Trophoblast cell (in vitro differentiated cells and primary cell): Measurements from ENCODE around the gene LIMK1.
A peak's percentile ranks its signal among the peaks of the same experiment; 100 is the strongest.
"Not testable (repeated sequence)": the region's sequence is repeated elsewhere in the genome, so short reads cannot be mapped to it uniquely, and the experiment has no call there.

Experiments used
- DNase-seq, 2 donors: peaks; one replicate each; pipeline ENCODE4 v3.0.0-alpha.2; 2016
- H2AFZ ChIP-seq: 2 replicates; pipeline ENCODE4 v1.6.1; 2013; ENCODE audit warnings: low read length, moderate library complexity, mild to moderate bottlenecking; ENCODE audit not compliant: insufficient read depth, poor library complexity
- H2AK5ac ChIP-seq: 2 replicates; pipeline ENCODE4 v1.6.1; 2013; ENCODE audit warnings: mild to moderate bottlenecking, low read length
- H2BK120ac ChIP-seq: 2 replicates; pipeline ENCODE4 v1.6.1; 2013; ENCODE audit warnings: low read length, mild to moderate bottlenecking, moderate library complexity; ENCODE audit not compliant: insufficient read depth, poor library complexity
- H2BK12ac ChIP-seq: 2 replicates; pipeline ENCODE4 v1.6.1; 2013; ENCODE audit warnings: mild to moderate bottlenecking, low read length, moderate library complexity
- H2BK5ac ChIP-seq: 2 replicates; pipeline ENCODE4 v1.6.1; 2013; ENCODE audit warnings: low read length, low read depth, moderate library complexity, mild to moderate bottlenecking; ENCODE audit not compliant: poor library complexity
- H3K14ac ChIP-seq: 2 replicates; pipeline ENCODE4 v1.6.1; 2013; ENCODE audit warnings: mild to moderate bottlenecking, low read length
- H3K18ac ChIP-seq: 2 replicates; pipeline ENCODE4 v1.6.1; 2013; ENCODE audit warnings: mild to moderate bottlenecking, low read length
- H3K23ac ChIP-seq: 2 replicates; pipeline ENCODE4 v1.6.1; 2013; ENCODE audit warnings: low read length
- H3K27ac ChIP-seq: 2 replicates; pipeline ENCODE4 v1.5.1; 2013; ENCODE audit warnings: low read depth, mild to moderate bottlenecking, inconsistent platforms, low read length, moderate library complexity
- H3K27me3 ChIP-seq: 2 replicates; pipeline ENCODE4 v1.6.1; 2013; ENCODE audit warnings: inconsistent platforms, mild to moderate bottlenecking, low read length, moderate library complexity; ENCODE audit not compliant: insufficient read depth
- H3K36me3 ChIP-seq, 2 experiments: 1 replicate in 1 of 2; 2 replicates in 1 of 2; pipeline ENCODE4 v1.6.1; 2013; ENCODE audit warnings: low read length in 2 of 2, mild to moderate bottlenecking in 2 of 2, moderate library complexity in 1 of 2; ENCODE audit not compliant: insufficient read depth in 2 of 2, control insufficient read depth in 1 of 2
- H3K4ac ChIP-seq: 2 replicates; pipeline ENCODE4 v1.6.1; 2013; ENCODE audit warnings: low read depth, mild to moderate bottlenecking, low read length, moderate library complexity
- H3K4me1 ChIP-seq, 2 experiments: 1 replicate in 1 of 2; 2 replicates in 1 of 2; pipeline ENCODE4 v1.6.1; 2013; ENCODE audit warnings: low read length in 2 of 2, mild to moderate bottlenecking in 2 of 2, moderate library complexity in 1 of 2; ENCODE audit not compliant: insufficient read depth in 2 of 2, control insufficient read depth in 1 of 2
- H3K4me2 ChIP-seq: 2 replicates; pipeline ENCODE4 v1.6.1; 2013; ENCODE audit warnings: inconsistent platforms, mild to moderate bottlenecking, low read length, moderate library complexity
- H3K4me3 ChIP-seq: 2 replicates; pipeline ENCODE4 v1.5.1; 2013; ENCODE audit warnings: mild to moderate bottlenecking, low read depth, low read length, inconsistent platforms
- H3K79me1 ChIP-seq: one replicate; pipeline ENCODE4 v1.6.1; 2013; ENCODE audit warnings: low read length
- H3K79me2 ChIP-seq: 2 replicates; pipeline ENCODE4 v1.6.1; 2013; ENCODE audit warnings: low read length, mild to moderate bottlenecking; ENCODE audit not compliant: control insufficient read depth, insufficient read depth, poor library complexity
- H3K9ac ChIP-seq: 2 replicates; pipeline ENCODE4 v1.6.1; 2013; ENCODE audit warnings: mild to moderate bottlenecking, low read length
- H3K9me3 ChIP-seq: 2 replicates; pipeline ENCODE4 v1.6.1; 2013; ENCODE audit warnings: low read depth, mild to moderate bottlenecking, control low read depth, inconsistent platforms, low read length; ENCODE audit not compliant: insufficient read depth
- H4K12ac ChIP-seq: 2 replicates; pipeline ENCODE4 v1.6.1; 2013; ENCODE audit warnings: low read depth, mild to moderate bottlenecking, low read length, moderate library complexity
- H4K8ac ChIP-seq: 2 replicates; pipeline ENCODE4 v1.6.1; 2013; ENCODE audit warnings: low read depth, mild to moderate bottlenecking, low read length, moderate library complexity
- H4K91ac ChIP-seq: one replicate; pipeline ENCODE4 v1.6.1; 2013; ENCODE audit warnings: low read depth, mild to moderate bottlenecking, low read length, moderate library complexity
- WGBS: extraction: QIAGEN DNeasy Blood & Tissue Kit; methylation state at CpG from one replicate; pipeline ENCODE4 v1.1.7; 2013; ENCODE audit warnings: missing lambda C conversion rate; ENCODE audit not compliant: insufficient read length, insufficient coverage; ENCODE audit errors: extremely low coverage; 5-methylcytosine and 5-hydroxymethylcytosine counted together

LIMK1 gene

GRCh38 chr7:74116356-74116755 lies 32.8 kb downstream of the LIMK1 start:
- no peak overlapping the region for H3K27ac ChIP-seq
- H3K4me2 ChIP-seq = no peak overlapping the region
- no CpG with 5 or more reads among the region's 13 CpGs for WGBS
- no peak overlapping the region for H2AFZ ChIP-seq
- no peaks in the 10 kb centered on the region for H3K4me1 ChIP-seq
- H3K14ac ChIP-seq = no peak overlapping the region
- no peak overlapping the region for H4K91ac ChIP-seq
- H2BK120ac ChIP-seq = no peak overlapping the region
- H3K9ac ChIP-seq = no peak overlapping the region
- peaks cover 40 to 48% of the 10 kb centered on the region in 2 experiments for H3K36me3 ChIP-seq
- H2AK5ac ChIP-seq = no peak overlapping the region
- H3K18ac ChIP-seq = no peak overlapping the region
- H3K4ac ChIP-seq = no peak overlapping the region
- no peak overlapping the region for H2BK12ac ChIP-seq
- H3K27me3 ChIP-seq = no peaks in the 10 kb centered on the region
- no peaks in the 10 kb centered on the region for H3K79me1 ChIP-seq
- H3K79me2 ChIP-seq = no peaks in the 10 kb centered on the region
- H3K4me3 ChIP-seq = no peak overlapping the region
- no peak overlapping the region for H3K23ac ChIP-seq
- H4K12ac ChIP-seq = no peak overlapping the region
- peaks cover 5% of the 10 kb centered on the region for H3K9me3 ChIP-seq
- DNase-seq = no peak
- H4K8ac ChIP-seq = no peak overlapping the region
- H2BK5ac ChIP-seq = no peak overlapping the region

GRCh38 chr7:74119831-74120230 lies 36.2 kb downstream of the LIMK1 start:
- no peak overlapping the region for H4K91ac ChIP-seq
- no peak overlapping the region for H3K9ac ChIP-seq
- H2AK5ac ChIP-seq = no peak overlapping the region
- peaks cover 31 to 35% of the 10 kb centered on the region in 2 experiments for H3K36me3 ChIP-seq
- H3K4ac ChIP-seq = no peak overlapping the region
- H3K4me3 ChIP-seq = no peak overlapping the region
- no peak overlapping the region for H2BK12ac ChIP-seq
- peak; percentile 50 to 69 for DNase-seq
- WGBS = no CpG with 5 or more reads among the region's 4 CpGs
- no peak overlapping the region for H3K4me2 ChIP-seq
- H3K4me1 ChIP-seq = no peaks in the 10 kb centered on the region
- H3K18ac ChIP-seq = no peak overlapping the region
- H2AFZ ChIP-seq = no peak overlapping the region
- no peak overlapping the region for H3K27ac ChIP-seq
- H4K8ac ChIP-seq = no peak overlapping the region
- no peak overlapping the region for H3K23ac ChIP-seq
- no peaks in the 10 kb centered on the region for H3K79me2 ChIP-seq
- H3K14ac ChIP-seq = no peak overlapping the region
- no peaks in the 10 kb centered on the region for H3K79me1 ChIP-seq
- peaks cover 4% of the 10 kb centered on the region for H3K9me3 ChIP-seq
- H2BK5ac ChIP-seq = no peak overlapping the region
- no peak overlapping the region for H2BK120ac ChIP-seq
- H3K27me3 ChIP-seq = no peaks in the 10 kb centered on the region
- no peak overlapping the region for H4K12ac ChIP-seq

- Histone ChIP-seq H2AK5ac (no peak overlapping the region), H3K4me3 (no peak overlapping the region), H3K23ac (no peak overlapping the region), H3K4me1 (no peaks in the 10 kb centered on the region), H4K91ac (no peak overlapping the region), H2BK120ac (no peak overlapping the region), H4K12ac (no peak overlapping the region), H3K4me2 (no peak overlapping the region), H3K36me3 (peaks cover 25 to 28% of the 10 kb centered on the region in 2 experiments), H3K18ac (no peak overlapping the region), H4K8ac (no peak overlapping the region), H3K9ac (no peak overlapping the region), H2AFZ (no peak overlapping the region), H3K9me3 (peaks cover 4% of the 10 kb centered on the region), H3K79me2 (no peaks in the 10 kb centered on the region), H2BK12ac (no peak overlapping the region), H2BK5ac (no peak overlapping the region), H3K4ac (no peak overlapping the region), H3K27ac (no peak overlapping the region), H3K27me3 (no peaks in the 10 kb centered on the region), H3K79me1 (no peaks in the 10 kb centered on the region), H3K14ac (no peak overlapping the region)
- DNase-seq = no peak
- WGBS = no CpG with 5 or more reads among the region's 26 CpGs
Measured at GRCh38 chr7:74121401-74122249, 38.0 kb downstream of the LIMK1 start.

DNA sequence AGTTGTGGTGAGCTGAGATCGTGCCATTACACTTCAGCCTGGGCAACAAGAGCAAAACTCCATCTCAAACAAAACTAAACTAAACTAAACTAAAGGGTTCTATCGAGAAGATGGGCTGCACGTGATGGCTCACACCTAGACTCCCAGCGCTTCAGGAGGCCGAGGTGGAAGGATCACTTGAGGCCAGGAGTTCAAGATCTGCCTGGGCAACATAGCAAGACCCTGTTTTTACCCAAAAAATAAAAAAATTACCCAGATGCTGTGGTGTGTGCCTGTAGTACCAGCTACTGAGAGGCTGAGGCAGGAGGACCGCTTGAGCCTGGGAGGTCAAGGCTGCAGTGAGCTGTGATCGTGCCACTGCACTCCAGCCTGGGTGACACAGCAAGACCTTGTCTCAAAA lies 40.3 kb downstream of the LIMK1 start:
- H3K79me1 ChIP-seq, H3K14ac ChIP-seq, H3K18ac ChIP-seq, H3K23ac ChIP-seq, H4K8ac ChIP-seq, DNase-seq, H3K9me3 ChIP-seq, H2BK12ac ChIP-seq, H3K4me3 ChIP-seq, H2AK5ac ChIP-seq, H3K4me1 ChIP-seq, H3K27me3 ChIP-seq, H3K9ac ChIP-seq, H4K91ac ChIP-seq, H4K12ac ChIP-seq, H2BK5ac ChIP-seq, H3K27ac ChIP-seq, H2BK120ac ChIP-seq, H3K4me2 ChIP-seq, H3K79me2 ChIP-seq, H3K4ac ChIP-seq, H2AFZ ChIP-seq: not testable (repeated sequence)
- WGBS = no CpG with 5 or more reads among the region's 7 CpGs
- peaks cover 23% of the 10 kb centered on the region in 2 experiments for H3K36me3 ChIP-seq
